ELF-1 (cell line): ENCODE measurements around the gene ADGRB3.
"Not testable (repeated sequence)": the region's sequence is repeated elsewhere in the genome, so short reads cannot be mapped to it uniquely, and the experiment has no call there.

Source experiments
- DNase-seq: peaks from one replicate; pipeline ENCODE4 v3.0.0-alpha.2; 2016; ENCODE audit warnings: low read depth, low spot score

Gene ADGRB3

GRCh38 chr6:68738039-68738438, 103.0 kb downstream of the ADGRB3 start:
- no peak for DNase-seq

GRCh38 chr6:68740828-68741500, 105.9 kb downstream of the ADGRB3 start:
- DNase-seq, result no peak

GRCh38 chr6:68741501-68742386, 106.7 kb downstream of the ADGRB3 start:
- DNase-seq, result no peak

GRCh38 chr6:68743099-68743498, 108.0 kb downstream of the ADGRB3 start:
- no peak for DNase-seq

GRCh38 chr6:68744376-68744775, 109.3 kb downstream of the ADGRB3 start:
- not testable (repeated sequence) for DNase-seq

- DNase-seq, result no peak
Measured at GRCh38 chr6:68746376-68746775, 111.3 kb downstream of the ADGRB3 start.

GRCh38 chr6:68747110-68747790, 112.2 kb downstream of the ADGRB3 start:
- no peak for DNase-seq

- not testable (repeated sequence) for DNase-seq
Measured at GRCh38 chr6:68747832-68748231, 112.8 kb downstream of the ADGRB3 start.

- DNase-seq, result no peak
Measured at GRCh38 chr6:68754681-68755213, 119.7 kb downstream of the ADGRB3 start.

- no peak for DNase-seq
Measured at GRCh38 chr6:68756454-68757375, 121.6 kb downstream of the ADGRB3 start.

- DNase-seq, result no peak
Measured at GRCh38 chr6:68757821-68758220, 122.7 kb downstream of the ADGRB3 start.

- no peak for DNase-seq
Measured at GRCh38 chr6:68758559-68758958, 123.5 kb downstream of the ADGRB3 start.

GRCh38 chr6:68760485-68760884, 125.4 kb downstream of the ADGRB3 start:
- DNase-seq, result no peak

GRCh38 chr6:68760941-68761676, 126.0 kb downstream of the ADGRB3 start:
- no peak for DNase-seq

GRCh38 chr6:68761985-68762384, 126.9 kb downstream of the ADGRB3 start:
- no peak for DNase-seq

GRCh38 chr6:68771426-68771825, 136.3 kb downstream of the ADGRB3 start:
- DNase-seq, result no peak

- DNase-seq, result no peak
Measured at GRCh38 chr6:68774843-68775242, 139.8 kb downstream of the ADGRB3 start.

- DNase-seq, result no peak
Measured at GRCh38 chr6:68776354-68776753, 141.3 kb downstream of the ADGRB3 start.

- no peak for DNase-seq
Measured at GRCh38 chr6:68777956-68778355, 142.9 kb downstream of the ADGRB3 start.

- DNase-seq, result peak; percentile 2
Measured at GRCh38 chr6:68778356-68779020, 143.4 kb downstream of the ADGRB3 start.
